Measurements from ENCODE around the gene PPP4C. TPM values are rescaled to one million over a fixed set of nuclear protein-coding genes. Genes with fewer than 3 reads are reported as not detected.

Gene PPP4C
- polyA plus RNA-seq, 3 donors, result 186 to 388 (median 279) TPM

- no peaks in the 10 kb centered on the region for H3K27me3 ChIP-seq (ENCODE audit: control insufficient read depth in 2 of 2, insufficient read depth in 2 of 2, low read length in 2 of 2)
- Mint-ChIP-seq H3K36me3 (peaks cover 33 to 42% of the 10 kb centered on the region in 2 donors), H3K4me3 (no peak overlapping the region), H3K27me3 (ENCODE audit: low read depth in 3 of 3) (peaks cover 0 to 2% (median 1%) of the 10 kb centered on the region in 3 donors), H3K27ac (peak overlapping the region in 1 of 7 donors; percentile 46), H3K9me3 (peaks cover 18 to 44% (median 34%) of the 10 kb centered on the region in 7 donors), H3K4me1 (no peaks in the 10 kb centered on the region)
- H2AFZ ChIP-seq (ENCODE audit: insufficient read depth, low read depth, low read length, poor library complexity, severe bottlenecking), result no peak overlapping the region
- WGBS (ENCODE audit: insufficient coverage), result 98% methylated on average over 6 of the region's 6 CpGs
- TF ChIP-seq CTCF (IDR thresholded peaks at IDR 0.05), result no peak
- no peak overlapping the region for H3K27ac ChIP-seq (ENCODE audit: low read depth in 1 of 2, low read length in 2 of 2)
- DNase-seq, result no peak
- H3K4me3 ChIP-seq (replicated peaks in 1 of 3; ENCODE audit: low read depth in 2 of 3, low read length in 3 of 3), result no peak overlapping the region
- intact Hi-C loops (cut with micrococcal nuclease), result no loop called here
- no peaks in the 10 kb centered on the region for H3K4me1 ChIP-seq (ENCODE audit: control insufficient read depth in 1 of 2, insufficient read depth in 2 of 2, low read length in 2 of 2)
- H3K79me2 ChIP-seq (ENCODE audit: insufficient read depth, low read length), result no peaks in the 10 kb centered on the region
- H3K9ac ChIP-seq (ENCODE audit: insufficient read depth, low read length, poor library complexity, severe bottlenecking), result no peak overlapping the region
- H4K20me1 ChIP-seq (ENCODE audit: insufficient read depth, low read length), result no peaks in the 10 kb centered on the region
- H3K4me2 ChIP-seq (replicated peaks; ENCODE audit: extremely low read depth, low read length, poor library complexity, severe bottlenecking), result no peak overlapping the region
- H3K9me3 ChIP-seq (replicated peaks in 1 of 2; ENCODE audit: control insufficient read depth in 1 of 2, insufficient read depth in 1 of 2, low read length in 2 of 2), result peaks cover 32 to 34% of the 10 kb centered on the region in 2 donors
- peaks cover 18 to 41% of the 10 kb centered on the region in 2 donors for H3K36me3 ChIP-seq (replicated peaks in 1 of 2; ENCODE audit: control insufficient read depth in 1 of 2, insufficient read depth in 2 of 2, low read length in 2 of 2)
Measured at GRCh38 chr16:30104492-30104891, 28.7 kb downstream of the PPP4C start.

- H3K9ac ChIP-seq (ENCODE audit: insufficient read depth, low read length, poor library complexity, severe bottlenecking), result no peak overlapping the region
- H3K27me3 ChIP-seq (ENCODE audit: control insufficient read depth in 2 of 2, insufficient read depth in 2 of 2, low read length in 2 of 2), result no peaks in the 10 kb centered on the region
- no peak overlapping the region for H3K27ac ChIP-seq (ENCODE audit: low read depth in 1 of 2, low read length in 2 of 2)
- no peak for DNase-seq
- no peak overlapping the region for H3K4me3 ChIP-seq (replicated peaks in 1 of 3; ENCODE audit: low read depth in 2 of 3, low read length in 3 of 3)
- no peaks in the 10 kb centered on the region for H3K4me1 ChIP-seq (ENCODE audit: control insufficient read depth in 1 of 2, insufficient read depth in 2 of 2, low read length in 2 of 2)
- H3K36me3 ChIP-seq (replicated peaks in 1 of 2; ENCODE audit: control insufficient read depth in 1 of 2, insufficient read depth in 2 of 2, low read length in 2 of 2), result peaks cover 25 to 65% of the 10 kb centered on the region in 2 donors
- peaks cover 1 to 2% of the 10 kb centered on the region in 2 donors for H3K9me3 ChIP-seq (replicated peaks in 1 of 2; ENCODE audit: control insufficient read depth in 1 of 2, insufficient read depth in 1 of 2, low read length in 2 of 2)
- no peak overlapping the region for H3K4me2 ChIP-seq (replicated peaks; ENCODE audit: extremely low read depth, low read length, poor library complexity, severe bottlenecking)
- Mint-ChIP-seq H3K4me3 (no peak overlapping the region), H3K4me1 (peaks cover 3% of the 10 kb centered on the region), H3K27me3 (ENCODE audit: low read depth in 3 of 3) (peaks cover 0 to 1% (median 0%) of the 10 kb centered on the region in 3 donors), H3K27ac (no peak overlapping the region), H3K36me3 (peaks cover 50 to 79% of the 10 kb centered on the region in 2 donors), H3K9me3 (peaks cover 0 to 11% (median 5%) of the 10 kb centered on the region in 7 donors)
- H2AFZ ChIP-seq (ENCODE audit: insufficient read depth, low read depth, low read length, poor library complexity, severe bottlenecking), result no peak overlapping the region
- intact Hi-C loops (cut with micrococcal nuclease), result no loop called here
- H4K20me1 ChIP-seq (ENCODE audit: insufficient read depth, low read length), result no peaks in the 10 kb centered on the region
- 93% methylated on average over 6 of the region's 15 CpGs for WGBS (ENCODE audit: insufficient coverage)
- TF ChIP-seq CTCF (IDR thresholded peaks at IDR 0.05), result no peak
- no peaks in the 10 kb centered on the region for H3K79me2 ChIP-seq (ENCODE audit: insufficient read depth, low read length)
Measured at GRCh38 chr16:30108059-30108850, 32.5 kb downstream of the PPP4C start.

Data from CD14-positive monocyte (primary cell).